Iris pigment epithelial cell (primary cell): ENCODE data around the gene TBXAS1.

Experiments
- DNase-seq: peaks from one replicate; pipeline ENCODE4 v3.0.0-alpha.2; 2011; ENCODE audit warnings: low read depth

The TBXAS1 gene

DNA sequence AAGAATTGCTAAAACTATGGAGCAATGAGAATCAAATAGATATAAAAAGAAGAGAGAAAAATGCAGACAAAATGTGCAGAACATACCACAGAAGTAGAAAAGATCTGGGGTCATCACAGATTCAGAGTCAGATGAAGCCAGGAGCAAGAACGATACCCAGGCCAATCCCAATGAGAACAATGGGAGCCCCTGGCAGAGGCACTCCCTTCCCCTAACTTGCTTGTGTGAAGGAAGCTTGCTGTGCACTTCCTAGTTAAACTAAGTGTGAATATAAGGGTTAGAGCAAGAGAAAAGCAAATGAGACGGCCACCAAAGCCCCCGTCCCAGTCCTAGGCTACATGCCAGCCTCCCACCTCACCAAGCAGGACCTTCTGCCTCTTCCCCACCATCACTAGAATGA is 221.0 kb downstream of the TBXAS1 start:
- no peak for DNase-seq

DNA sequence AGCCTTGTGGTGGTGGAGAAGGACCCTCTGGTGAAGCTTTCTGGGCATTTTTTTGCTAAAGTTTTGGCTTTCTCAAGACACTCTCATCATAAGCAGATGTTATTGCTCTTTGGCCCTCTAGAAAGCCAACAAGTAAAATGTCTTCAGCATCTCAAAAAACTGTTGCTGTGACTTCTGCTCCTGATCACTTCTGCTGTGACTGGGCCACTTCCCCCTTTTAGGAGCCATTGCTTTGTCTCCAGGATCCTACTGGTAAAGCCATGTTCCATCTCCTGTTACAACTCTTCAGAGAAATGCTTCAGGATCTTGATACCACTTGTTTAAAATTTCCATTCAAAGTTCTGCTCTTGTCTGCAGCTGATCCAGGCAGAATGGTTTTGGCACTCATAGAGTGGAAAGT is 222.8 kb downstream of the TBXAS1 start:
- DNase-seq: no peak

DNA sequence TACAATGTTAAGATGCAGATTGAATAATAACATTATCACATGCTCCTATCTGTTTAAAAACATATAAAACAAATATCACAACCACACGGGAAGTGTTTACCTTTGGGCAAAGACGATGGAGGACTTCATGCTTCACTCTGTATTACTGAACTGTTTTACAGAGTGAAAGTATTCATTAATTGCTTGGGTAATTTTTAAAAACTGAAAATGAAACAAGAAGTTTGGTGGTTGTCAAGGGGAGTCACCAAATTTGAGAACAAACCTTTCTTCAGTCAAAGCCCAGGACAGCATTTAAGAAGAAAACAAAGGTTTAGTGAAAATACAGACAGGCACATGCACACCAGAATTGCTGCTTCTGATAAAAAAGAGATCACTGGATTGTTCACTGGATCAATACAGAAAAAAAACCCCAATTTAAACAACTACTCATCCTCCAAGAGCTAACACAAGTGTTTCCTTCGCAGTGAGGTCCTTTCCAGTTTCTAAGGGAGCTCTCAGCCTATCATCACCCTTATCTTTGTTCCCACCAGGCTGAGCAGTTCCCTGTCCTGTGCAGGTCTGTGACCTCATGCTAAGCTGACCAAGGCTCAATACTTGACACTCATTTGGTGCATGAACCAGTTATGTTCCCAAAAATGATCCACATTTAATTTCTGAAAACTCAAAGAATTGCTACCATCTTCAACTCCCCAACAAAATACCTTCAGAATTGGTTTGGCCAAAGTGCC is 224.9 kb downstream of the TBXAS1 start:
- no peak for DNase-seq

DNA sequence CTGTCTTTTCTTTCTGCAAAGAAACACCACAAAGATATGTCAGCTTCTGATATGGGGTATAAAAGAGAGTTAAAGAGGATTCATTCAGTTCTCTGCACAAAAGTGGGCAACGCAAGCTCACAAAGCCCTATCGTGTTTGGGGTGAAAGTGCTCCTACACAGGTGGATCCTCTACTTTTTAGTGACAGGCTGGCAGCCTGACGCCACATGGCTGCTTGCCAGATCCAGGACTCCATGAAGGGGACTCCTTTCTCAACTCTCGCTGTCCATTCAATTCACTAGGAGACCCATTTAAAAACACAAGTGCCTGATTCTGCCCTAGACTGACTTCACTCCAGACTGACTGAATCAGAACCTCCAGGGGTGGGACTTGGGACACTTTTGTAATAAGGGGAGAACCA is 225.7 kb downstream of the TBXAS1 start:
- DNase-seq: no peak

DNA sequence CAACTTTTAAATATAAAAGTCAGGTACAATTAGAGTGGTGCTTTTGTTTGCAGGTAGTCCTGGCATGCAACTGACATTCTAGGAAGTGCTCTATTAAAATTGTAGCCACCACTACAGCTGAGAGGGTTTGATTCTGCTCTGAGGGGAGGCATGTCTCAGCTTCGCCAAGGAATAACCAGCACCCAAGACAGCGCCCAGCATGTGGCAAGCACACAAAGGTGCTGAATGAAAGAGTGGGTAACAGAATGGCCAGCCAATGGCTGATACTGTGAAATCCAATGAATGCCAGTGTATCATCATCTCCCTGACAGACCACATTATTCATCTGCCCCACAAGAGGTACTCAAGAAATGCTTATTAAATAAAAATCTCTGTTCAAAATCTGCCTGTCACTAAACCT is 226.8 kb downstream of the TBXAS1 start:
- no peak for DNase-seq

DNA sequence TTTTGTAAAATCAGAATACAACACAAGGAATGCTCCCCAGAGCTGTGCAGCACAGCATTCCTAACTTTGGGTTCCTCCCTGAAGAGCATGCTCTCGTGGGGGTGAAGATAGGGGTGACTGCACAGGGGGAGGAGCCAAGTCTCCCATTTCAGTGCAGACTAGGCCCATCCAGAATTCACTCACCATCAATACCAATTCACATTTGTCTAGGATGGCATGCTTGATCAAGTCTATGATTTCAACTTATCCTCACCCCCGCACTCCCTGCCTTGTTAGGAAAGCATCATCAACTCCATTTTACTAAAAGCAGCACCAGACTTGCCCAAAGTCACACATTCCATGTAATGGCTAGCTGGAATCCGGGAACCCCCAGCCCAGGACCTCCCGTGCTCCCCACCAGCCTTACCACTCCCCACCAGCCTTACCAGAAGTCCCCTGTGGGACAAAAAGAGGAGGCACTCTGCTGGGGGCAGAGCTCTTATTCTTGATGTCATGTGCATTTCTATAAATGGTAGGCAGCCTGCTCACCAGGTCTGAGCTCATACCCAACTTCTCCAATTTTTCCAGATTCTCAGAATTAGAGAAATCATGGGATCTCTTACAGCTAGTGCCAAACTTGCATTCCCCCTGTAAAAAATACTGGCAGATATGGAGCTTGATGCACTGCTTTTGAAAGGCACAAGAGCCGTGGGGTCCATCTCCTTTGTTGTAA is 227.5 kb downstream of the TBXAS1 start:
- DNase-seq: no peak

DNA sequence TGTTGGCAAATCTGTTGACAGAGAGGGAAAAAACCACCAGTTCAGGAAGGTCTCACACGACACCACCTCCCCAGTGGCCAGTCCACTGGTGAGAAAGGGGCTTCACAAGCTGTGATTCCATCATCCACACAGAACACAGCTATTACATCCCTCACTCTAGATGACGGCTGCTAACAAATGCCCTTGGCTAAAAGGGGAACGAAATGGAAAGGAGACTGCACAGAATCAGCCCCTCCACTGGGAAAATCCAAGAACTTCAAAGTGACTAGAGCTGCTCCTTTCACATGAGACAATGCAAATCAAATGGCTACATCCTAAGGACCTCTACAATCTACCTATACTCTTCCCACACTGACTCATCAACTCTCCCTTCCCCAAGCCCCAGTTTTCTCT is 228.1 kb downstream of the TBXAS1 start:
- no peak for DNase-seq

DNA sequence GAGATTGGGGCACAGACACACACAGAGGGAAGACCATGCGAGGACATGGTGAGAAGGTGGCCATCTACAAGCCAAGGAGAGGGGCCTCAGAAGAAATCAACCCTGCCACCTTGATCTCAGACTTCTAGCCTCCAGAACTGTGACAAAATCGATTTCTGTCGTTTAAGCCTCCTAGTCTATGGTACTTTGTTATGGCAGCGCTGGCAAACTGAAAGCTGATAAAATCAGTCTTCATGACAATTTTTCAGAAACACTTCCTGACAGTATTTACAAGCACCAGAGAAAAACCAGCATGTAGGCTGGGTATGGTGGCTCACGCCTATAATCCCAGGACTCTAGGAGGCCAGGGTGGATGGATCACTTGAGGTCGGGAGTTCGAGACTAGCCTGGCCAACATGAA is 229.5 kb downstream of the TBXAS1 start:
- DNase-seq: no peak

DNA sequence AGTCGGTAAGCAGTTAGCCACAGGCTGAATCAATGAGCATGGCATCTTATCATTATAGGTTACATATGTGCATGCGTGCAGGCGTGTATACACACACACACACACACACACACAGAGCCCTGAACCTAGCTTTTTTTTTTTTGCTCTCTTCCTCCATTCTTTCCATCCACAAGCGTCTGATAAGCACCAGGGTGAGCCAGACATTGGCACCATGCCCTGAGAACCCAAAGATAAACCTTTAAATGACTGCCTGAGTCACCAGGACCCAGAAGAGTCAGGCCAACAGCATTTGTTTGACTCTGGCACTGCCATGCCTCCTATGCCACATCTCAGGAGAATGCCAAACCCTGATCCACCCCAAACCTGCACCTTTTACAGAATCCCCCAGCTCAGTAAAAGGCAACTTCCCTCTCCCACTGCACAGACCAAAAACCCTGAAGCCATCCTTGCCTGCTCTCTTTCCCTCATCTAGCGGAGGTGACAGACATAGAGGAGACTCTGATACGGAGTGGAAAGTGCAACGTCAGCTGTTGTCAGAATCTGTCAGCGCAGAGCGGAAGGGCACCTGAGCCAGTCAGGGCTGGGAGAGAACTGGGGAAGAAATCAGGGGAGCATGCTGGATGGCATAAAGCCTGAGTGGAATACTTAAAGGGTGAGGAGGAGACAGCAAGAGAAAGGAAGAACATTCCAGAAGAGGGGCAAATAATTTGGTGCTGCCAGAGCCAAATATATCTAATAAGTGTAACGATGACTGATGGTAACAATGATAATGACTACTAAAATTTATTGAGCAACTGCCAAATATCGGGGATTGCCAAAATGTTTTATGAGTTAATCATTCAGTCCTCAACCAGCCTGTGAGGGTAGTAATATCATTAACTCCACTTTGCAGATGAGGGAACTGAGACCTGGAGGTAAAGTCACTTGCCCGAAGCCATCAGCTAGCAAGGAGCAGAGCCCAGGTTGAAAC is 230.5 kb downstream of the TBXAS1 start:
- peak; percentile 93 for DNase-seq

DNA sequence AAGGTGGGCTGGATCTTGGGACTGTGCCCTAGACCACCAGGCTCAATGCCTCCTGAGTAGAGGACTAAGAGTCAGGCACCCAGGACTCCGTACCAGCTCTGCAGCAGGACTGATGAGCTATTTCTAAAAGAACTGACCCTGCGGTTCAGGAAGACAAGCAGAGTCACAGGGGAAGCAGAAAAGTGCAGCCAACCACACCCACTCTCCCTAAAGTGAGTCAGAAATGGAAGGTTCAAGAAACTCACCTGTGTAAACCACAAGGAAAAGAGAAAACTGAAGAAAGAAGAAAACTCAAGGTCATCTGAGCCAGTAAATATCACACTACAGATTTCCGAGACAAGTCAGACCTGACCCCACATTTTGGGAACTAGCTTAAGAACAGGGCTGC is 231.2 kb downstream of the TBXAS1 start:
- no peak for DNase-seq

DNA sequence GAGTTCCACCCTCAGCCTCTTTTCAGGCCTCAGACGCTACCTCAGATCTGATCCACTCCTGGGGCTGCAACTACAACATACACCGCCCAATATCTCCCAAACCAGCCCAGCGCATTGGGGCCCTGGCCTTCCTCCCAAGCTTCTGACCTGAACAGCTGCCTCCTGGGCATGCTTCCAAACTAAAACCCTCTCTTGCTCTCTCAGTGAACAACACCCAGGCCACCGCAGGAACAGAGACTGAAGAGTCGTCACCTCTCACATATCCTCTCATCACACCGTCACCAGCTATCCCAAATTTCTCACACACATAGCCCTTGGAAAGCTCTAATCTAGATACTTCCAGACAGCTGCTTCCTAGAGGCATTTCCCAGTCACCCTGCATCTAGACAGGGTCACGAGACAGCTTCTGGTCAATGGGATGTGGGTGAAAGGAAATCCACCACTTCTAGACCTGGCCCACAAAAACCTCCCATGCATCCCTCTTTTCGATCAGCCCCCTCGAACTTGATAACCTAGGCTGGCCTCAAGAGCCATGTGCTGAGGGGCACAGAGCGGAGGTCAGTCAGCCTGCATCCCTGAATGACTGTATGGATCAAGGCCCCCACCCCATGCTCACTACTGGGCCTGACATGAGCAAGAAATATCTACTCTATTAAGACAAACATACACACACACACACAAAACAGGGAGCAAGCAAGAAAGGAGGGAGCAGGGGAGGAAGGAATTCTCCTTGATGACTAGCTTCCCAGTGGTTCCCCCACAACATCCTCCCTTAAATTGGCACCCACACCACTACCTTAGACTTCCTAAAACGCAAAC is 231.9 kb downstream of the TBXAS1 start:
- peak; percentile 59 for DNase-seq

DNA sequence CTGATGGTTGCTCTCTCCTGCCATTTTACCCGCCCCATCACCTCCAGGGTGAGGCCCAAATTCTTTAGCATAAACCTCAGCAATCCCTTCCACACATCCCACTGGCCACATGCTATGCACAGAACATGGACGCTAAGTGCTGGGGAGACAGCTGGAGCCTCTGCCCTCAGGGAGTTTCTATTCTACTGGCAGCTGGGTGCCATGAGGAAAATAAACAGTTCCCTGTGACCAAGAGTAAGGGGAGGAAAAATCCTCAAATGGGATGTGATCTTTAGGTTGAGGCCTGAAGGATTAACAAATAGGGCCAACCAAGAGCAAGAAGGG is 232.5 kb downstream of the TBXAS1 start:
- DNase-seq: no peak

DNA sequence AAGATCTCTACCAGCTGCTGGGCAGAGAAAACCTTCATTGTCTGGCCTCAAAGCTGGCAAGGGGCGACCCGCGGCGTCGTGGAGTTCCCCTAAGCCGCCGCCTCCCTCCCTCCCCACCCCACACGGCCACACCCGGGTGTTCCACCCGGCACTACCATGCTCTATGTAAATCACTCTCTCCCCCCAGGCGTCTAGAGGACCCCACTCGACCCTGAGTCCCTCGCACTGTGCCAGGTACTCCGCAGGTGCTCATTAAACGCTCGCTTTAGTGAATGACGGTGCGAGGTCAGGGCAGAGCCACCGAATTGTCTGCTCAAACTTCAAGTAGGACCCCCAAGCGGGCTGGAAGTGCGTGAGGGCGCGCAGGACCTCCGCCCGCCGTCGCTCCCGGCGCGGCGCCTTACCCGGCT is 233.1 kb downstream of the TBXAS1 start:
- no peak for DNase-seq

DNA sequence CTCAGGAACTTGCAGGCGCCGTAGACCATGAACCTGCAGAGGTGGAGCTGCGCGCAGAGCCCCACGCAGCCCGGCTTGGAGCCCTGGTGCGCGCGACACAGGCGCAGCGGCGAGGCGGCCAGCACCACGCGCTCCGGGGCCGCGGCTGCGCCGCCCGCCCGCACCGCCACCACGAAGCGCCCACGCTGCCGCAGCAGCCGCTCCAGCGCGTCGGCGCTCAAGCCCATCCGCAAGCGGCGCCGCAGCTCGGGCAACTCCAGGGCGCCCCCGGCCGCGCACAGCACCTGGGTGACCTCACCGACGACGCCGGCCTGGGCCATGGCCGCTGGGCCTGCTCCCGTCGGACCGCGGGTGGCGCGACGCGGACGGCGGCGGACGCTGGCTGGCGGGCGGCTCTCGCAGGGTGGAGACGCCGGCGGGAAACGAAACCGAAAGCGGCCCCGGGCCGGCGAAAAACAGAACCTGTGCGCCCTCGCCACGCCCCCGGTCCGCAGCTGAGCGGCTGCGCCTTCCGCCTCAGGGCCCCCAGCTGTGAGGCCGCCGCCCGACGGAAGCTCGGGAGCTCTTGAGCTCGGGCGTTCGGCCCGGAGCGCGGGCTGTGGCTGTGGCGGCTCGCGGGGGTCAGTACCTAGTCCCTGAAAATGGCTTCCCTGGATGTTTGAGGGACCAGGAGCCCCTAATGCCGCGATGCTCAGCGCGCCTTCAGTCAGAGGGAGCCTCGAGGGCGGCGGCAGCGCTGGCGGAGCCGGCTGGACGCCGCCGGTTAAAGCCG is 233.7 kb downstream of the TBXAS1 start, which contains the start of gene PARP12:
PARP12 (minus strand) TSS at position 424 of the 772 bp plus-strand sequence; CDS start at position 320, 104 bp downstream.
- peak; percentile 87 for DNase-seq

DNA sequence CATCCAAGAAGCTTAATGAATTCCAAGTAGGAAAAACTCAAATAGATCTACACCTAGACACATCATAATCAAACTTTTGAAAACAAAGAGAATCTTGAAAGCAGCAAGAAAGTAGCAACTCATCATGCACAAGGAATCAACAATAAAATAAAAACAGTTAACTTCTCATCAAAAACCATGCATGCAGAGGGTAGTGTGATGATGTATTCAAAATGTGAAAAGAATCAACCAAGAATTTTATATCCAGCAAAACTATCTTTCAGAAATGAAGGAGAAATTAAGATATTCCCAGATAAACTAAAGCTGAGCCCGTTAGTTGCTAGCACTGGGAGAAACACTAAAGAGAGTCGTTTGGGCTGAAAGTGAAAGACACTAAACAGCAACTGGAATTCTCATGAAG is 238.0 kb downstream of the TBXAS1 start:
- no peak for DNase-seq

DNA sequence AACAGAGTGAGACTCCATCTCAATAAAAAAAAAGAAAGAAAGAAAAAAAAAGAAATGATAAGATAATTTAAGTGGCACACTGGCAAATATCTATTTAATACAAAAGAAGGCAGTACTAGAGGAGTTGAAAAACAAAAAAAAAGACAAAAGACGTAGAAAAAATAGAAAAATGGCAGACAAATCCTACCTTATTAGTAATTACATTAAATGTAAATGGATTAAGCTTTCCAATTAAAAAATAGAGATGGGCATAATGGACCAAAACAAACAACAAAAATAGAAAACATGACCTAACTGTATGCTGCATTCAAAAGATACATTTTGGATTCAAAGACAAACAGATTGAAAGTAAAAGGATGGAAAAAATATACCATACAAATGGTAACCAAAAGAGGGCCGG is 239.0 kb downstream of the TBXAS1 start:
- DNase-seq: no peak

DNA sequence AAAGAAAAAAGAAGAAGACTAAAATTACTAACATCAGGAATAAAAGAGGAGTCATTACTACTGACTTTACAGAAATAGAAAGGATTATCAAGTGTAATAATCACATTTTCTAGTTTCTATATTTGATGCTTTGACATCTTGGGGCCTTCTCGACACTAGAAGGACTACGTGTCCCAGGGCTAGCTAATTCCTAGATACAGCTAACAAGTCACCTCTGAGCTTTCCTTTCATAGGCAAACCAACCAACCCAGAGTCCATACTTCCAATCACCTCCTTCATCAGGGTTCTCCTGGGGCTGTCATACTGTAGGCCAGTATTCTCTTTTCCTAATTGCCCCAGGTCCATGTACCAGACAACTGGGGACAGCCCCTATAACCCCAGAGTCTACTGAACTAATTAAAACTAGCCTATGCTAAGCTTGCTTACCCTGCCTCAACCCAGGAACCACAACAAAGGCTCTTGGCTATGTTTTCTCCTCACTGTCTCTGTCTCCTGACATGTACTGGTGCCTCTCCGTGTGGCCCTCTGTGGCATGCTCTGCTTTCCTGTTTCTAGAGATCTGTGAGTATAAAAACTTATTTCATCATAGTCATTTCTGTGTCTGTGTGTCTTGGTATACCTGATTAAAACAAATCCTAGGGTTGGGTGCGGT is 240.4 kb downstream of the TBXAS1 start:
- DNase-seq: no peak
